SJCRH30 (cell line): Measurements from ENCODE around the gene KANK3. TPM values are rescaled to one million over a fixed set of nuclear protein-coding genes. Genes with fewer than 3 reads are reported as not detected.
A peak's percentile ranks its signal among the peaks of the same experiment; 100 is the strongest.
"Not testable (repeated sequence)": the region's sequence is repeated elsewhere in the genome, so short reads cannot be mapped to it uniquely, and the experiment has no call there.

ENCODE experiments used
- DNase-seq, 2 experiments: peaks; one replicate each; pipeline ENCODE4 v3.0.0-alpha.2; 2015 to 2020
- H3K27ac ChIP-seq: fragments of 250-450 bp; sonication (Bioruptor Pico); 2 replicates; pipeline ENCODE4 v1.5.1; 2020; ENCODE audit warnings: mild to moderate bottlenecking, moderate library complexity
- H3K27me3 ChIP-seq: fragments of 250-450 bp; sonication (Bioruptor Pico); 2 replicates; pipeline ENCODE4 v1.5.1; 2020; ENCODE audit warnings: mild to moderate bottlenecking, moderate library complexity
- H3K36me3 ChIP-seq: fragments of 250-450 bp; sonication (Bioruptor Pico); 2 replicates; pipeline ENCODE4 v1.5.1; 2020; ENCODE audit warnings: mild to moderate bottlenecking, moderate library complexity
- H3K4me1 ChIP-seq: fragments of 250-450 bp; sonication (Bioruptor Pico); 2 replicates; pipeline ENCODE4 v1.5.1; 2020; ENCODE audit warnings: mild to moderate bottlenecking, moderate library complexity
- H3K4me3 ChIP-seq: fragments of 250-450 bp; sonication (Bioruptor Pico); 2 replicates; pipeline ENCODE4 v1.5.1; 2020; ENCODE audit warnings: mild to moderate bottlenecking, moderate library complexity
- H3K9me3 ChIP-seq: fragments of 250-450 bp; sonication (Bioruptor Pico); replicated peaks from 2 replicates; pipeline ENCODE4 v1.5.1; 2020; ENCODE audit warnings: mild to moderate bottlenecking, moderate library complexity
- total RNA-seq: library from RNA; depleted of rRNA; stranded (reverse); fragments of >200 nt; shearing (Covaris generic); gene quantifications from 2 replicates; pipeline ENCODE4 v1.2.3, GENCODE V29; 2014

KANK3 gene
- total RNA-seq, 1 experiment from 2014 or later: 0.04 TPM

GRCh38 chr19:8321067-8321985 is 21.7 kb downstream of the KANK3 start, which contains the start of the genes NDUFA7 and RPS28:
TSS of gene NDUFA7 (minus strand) at chr19:8321375. CDS start at chr19:8321358, 17 bp downstream.
TSS of gene RPS28 (plus strand) at chr19:8321496. CDS start at chr19:8321531, 35 bp downstream.
- peak; percentile 94 to 96 for DNase-seq
- Histone ChIP-seq H3K27ac (peak within 1 kb of the TSS; percentile 77), H3K36me3 (peaks cover 21% of the 10 kb centered on the region), H3K4me1 (peaks cover 5% of the 10 kb centered on the region; the same call in 1 of the 2 replicates), H3K9me3 (no peaks in the 10 kb centered on the region), H3K27me3 (no peaks in the 10 kb centered on the region), H3K4me3 (peak within 1 kb of the TSS; percentile 85)

DNA sequence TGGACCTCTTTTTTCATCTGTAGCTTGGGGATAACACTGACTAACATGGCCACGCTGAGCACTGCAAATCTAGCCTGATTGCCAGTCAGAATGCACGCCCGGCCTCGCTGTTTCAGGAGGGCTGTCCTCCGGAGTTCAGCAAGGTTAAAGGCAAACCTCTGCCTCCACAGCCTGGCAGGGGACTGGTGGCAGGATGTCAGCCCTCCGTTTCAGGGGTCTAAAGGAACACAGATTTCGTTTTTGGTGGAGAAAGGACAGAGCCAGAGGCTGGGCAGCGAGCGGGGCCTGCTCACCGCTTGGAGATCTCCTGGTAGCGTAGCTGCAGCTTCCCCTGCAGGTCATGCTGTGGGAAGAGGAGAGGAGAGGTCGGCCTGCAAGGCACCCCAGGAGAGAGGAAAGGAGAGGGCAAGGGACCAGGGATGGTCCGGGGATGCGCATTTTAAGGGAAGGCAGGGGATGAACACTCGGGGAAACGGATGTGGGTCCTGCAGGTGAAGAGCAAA is 22.4 kb downstream of the KANK3 start:
- DNase-seq: no peak
- peaks cover 21% of the 10 kb centered on the region for H3K36me3 ChIP-seq
- peak overlapping the region; percentile 77 for H3K27ac ChIP-seq
- H3K9me3 ChIP-seq: no peaks in the 10 kb centered on the region
- H3K4me3 ChIP-seq: peak overlapping the region; percentile 85
- H3K4me1 ChIP-seq: peaks cover 5% of the 10 kb centered on the region; the same call in 1 of the 2 replicates
- no peaks in the 10 kb centered on the region for H3K27me3 ChIP-seq

- Histone ChIP-seq H3K4me1 (peaks cover 5% of the 10 kb centered on the region; the same call in 1 of the 2 replicates), H3K27ac (no peak overlapping the region), H3K4me3 (peak overlapping the region; percentile 85), H3K27me3 (no peaks in the 10 kb centered on the region), H3K9me3 (no peaks in the 10 kb centered on the region), H3K36me3 (peaks cover 21% of the 10 kb centered on the region)
- DNase-seq: no peak
Measured at GRCh38 chr19:8319807-8320520, 23.1 kb downstream of the KANK3 start.

- H3K27ac ChIP-seq, DNase-seq, H3K27me3 ChIP-seq, H3K9me3 ChIP-seq, H3K4me3 ChIP-seq, H3K4me1 ChIP-seq: not testable (repeated sequence)
- peaks cover 15% of the 10 kb centered on the region for H3K36me3 ChIP-seq
Measured at GRCh38 chr19:8318835-8319234, 24.2 kb downstream of the KANK3 start.

- Histone ChIP-seq H3K27ac (no peak overlapping the region), H3K4me3 (no peak overlapping the region), H3K9me3 (no peaks in the 10 kb centered on the region), H3K36me3 (no peaks in the 10 kb centered on the region), H3K4me1 (peaks cover 5% of the 10 kb centered on the region; the same call in 1 of the 2 replicates), H3K27me3 (no peaks in the 10 kb centered on the region)
- no peak for DNase-seq
Measured at GRCh38 chr19:8316351-8317125, 26.5 kb downstream of the KANK3 start.

DNA sequence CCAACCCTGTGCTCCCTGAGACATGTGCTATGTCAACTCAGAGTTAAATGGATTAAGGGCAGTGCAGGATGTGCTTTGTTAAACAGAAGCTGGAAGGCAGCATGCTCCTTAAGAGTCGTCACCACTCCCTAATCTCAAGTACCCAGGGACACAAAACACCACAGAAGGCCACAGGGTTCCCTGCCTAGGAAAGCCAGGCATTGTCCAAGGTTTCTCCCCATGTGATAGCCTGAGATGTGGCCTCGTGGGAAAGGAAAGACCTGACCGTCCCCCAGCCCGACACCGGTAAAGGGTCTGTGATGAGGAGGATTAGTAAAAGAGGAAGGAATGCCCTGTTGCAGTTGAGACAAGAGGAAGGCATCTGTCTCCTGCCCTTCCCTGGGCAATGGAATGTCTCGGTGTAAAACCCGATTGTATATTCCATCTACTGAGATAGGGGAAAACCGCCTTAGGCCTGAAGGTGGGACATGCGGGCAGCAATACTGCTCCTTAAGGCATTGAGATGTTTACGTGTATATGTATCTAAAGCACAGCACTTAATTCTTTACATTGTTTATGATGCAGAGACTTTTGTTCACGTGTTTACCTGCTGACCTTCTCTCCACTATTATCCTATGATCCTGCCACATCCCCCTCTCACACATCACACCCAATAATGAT is 28.0 kb downstream of the KANK3 start:
- not testable (repeated sequence) for DNase-seq, H3K9me3 ChIP-seq, H3K36me3 ChIP-seq, H3K4me1 ChIP-seq, H3K27ac ChIP-seq, H3K4me3 ChIP-seq, H3K27me3 ChIP-seq

DNA sequence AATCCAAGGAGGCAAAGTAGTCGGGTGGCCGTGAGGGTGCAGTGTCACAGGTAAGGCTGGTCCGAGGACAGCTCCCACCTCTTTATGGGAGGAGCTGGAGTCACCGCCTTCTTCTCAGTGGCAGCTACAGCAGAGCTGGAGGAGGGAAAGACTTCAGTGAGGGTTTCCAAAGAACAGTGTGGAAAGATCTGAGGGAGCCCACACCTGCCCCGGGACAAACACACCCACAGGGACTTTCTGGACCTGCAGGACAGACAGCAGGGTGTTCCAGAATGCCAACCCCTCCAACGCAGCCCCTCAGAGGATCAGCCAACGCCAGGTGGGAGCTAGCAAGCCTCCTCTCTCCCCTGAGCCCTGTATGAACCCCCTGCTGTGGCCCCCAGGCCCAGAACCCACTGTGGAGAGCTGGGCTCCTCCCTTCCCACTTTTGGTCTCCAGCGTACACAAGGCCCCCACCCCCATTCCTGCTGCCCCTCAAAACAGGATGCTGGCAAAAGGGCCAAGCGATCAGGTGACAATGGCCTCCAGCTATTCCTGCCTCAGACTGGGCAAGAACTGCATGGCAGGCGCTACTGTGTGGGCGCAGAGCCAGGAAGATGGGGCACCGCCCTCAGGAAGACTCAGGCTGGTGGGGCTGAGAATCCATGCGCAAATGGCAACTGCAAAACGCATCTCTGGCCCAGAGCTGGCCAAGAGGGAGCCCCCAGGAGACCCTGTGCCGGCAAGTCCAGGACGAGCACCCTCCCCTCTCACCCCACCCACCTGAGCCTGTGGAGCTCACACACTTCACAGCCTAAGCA is 31.4 kb downstream of the KANK3 start:
- Histone ChIP-seq H3K27me3 (no peaks in the 10 kb centered on the region), H3K4me1 (no peaks in the 10 kb centered on the region), H3K27ac (no peak overlapping the region), H3K36me3 (peaks cover 3% of the 10 kb centered on the region; the same call in 1 of the 2 replicates), H3K4me3 (no peak overlapping the region), H3K9me3 (no peaks in the 10 kb centered on the region)
- DNase-seq: no peak

- Histone ChIP-seq H3K27ac (no peak overlapping the region), H3K4me3 (no peak overlapping the region), H3K27me3 (no peaks in the 10 kb centered on the region), H3K9me3 (no peaks in the 10 kb centered on the region), H3K36me3 (peaks cover 3% of the 10 kb centered on the region; the same call in 1 of the 2 replicates), H3K4me1 (no peaks in the 10 kb centered on the region)
- DNase-seq: no peak
Measured at GRCh38 chr19:8310342-8311055, 32.6 kb downstream of the KANK3 start.

DNA sequence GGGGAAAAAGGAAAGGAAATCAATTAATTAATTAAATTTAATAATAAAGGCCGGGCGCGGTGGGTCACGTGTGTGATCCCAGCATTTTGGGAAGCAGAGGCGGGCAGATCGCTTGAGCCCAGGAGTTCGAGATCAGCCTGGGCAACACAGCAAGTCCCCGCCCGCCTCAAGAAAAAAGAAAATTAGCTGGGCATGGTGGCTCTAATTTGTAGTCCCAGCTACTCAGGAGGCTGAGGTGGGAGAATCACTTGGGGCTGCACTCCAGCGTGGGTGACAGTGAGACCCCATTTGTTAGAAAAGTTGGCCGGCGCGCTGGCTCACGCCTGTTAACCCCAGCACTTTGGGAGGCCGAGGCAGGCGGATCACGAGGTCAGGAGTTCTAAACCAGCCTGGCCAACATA is 34.2 kb downstream of the KANK3 start:
- Histone ChIP-seq H3K9me3 (no peaks in the 10 kb centered on the region), H3K27ac (no peak overlapping the region), H3K4me3 (no peak overlapping the region; the same call in 1 of the 2 replicates), H3K4me1 (peaks cover 3% of the 10 kb centered on the region; the same call in 1 of the 2 replicates), H3K27me3 (no peaks in the 10 kb centered on the region), H3K36me3 (peaks cover 3% of the 10 kb centered on the region; the same call in 1 of the 2 replicates)
- DNase-seq: peak in 1 of 2 experiments; percentile 0

DNA sequence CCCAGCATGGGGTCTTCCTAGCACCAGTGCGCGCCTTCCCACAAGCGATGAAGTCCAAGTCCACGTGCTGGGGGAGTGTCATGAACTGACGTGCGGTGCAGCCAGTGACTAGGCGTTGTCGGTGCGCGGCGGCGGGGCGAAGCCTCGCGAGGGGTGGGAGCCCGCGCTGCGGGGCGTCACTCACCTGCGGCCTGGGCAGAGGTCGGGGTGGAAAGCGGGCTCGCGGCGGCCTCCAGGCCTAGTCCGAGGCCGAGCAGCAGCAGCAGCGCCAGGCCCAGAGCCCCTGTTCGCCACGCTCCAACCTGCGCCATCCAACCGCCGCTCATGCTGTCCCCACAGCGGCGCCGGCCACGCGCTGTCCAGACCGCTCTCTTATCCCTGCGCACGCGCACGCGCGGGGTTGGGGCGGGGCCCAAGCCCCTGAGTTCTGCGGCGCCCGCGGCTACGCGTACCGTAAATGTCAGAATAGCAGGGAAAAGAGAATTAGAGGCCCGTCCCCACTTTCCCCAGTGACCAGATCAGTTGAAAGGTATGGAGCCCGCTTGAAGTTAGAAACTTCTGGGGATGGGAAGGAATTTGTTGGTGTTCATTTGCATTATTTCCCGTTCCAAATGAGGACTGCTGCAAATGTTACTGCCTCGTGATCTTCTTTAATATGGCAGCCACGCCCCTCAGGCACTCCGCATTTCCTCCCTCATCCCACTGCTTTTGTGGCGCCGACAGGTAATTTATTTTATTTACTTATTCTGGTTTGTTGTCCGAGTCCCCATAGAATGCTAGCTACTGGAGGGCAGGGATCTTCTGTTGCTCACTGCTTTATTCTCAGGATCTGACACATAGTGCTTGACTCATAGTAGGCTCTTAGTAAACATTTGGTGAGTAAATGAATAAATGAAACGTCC is 34.8 kb downstream of the KANK3 start, which contains the start of gene CD320:
TSS of gene CD320 (minus strand) at position 394 of the 902 bp plus-strand sequence. CDS start at position 326, 68 bp downstream.
- Histone ChIP-seq H3K4me3 (peak within 1 kb of the TSS; percentile 72), H3K27me3 (no peaks in the 10 kb centered on the region), H3K27ac (peak within 1 kb of the TSS; percentile 78), H3K36me3 (peaks cover 3% of the 10 kb centered on the region; the same call in 1 of the 2 replicates), H3K9me3 (no peaks in the 10 kb centered on the region), H3K4me1 (peaks cover 3% of the 10 kb centered on the region; the same call in 1 of the 2 replicates)
- peak; percentile 86 to 90 for DNase-seq

DNA sequence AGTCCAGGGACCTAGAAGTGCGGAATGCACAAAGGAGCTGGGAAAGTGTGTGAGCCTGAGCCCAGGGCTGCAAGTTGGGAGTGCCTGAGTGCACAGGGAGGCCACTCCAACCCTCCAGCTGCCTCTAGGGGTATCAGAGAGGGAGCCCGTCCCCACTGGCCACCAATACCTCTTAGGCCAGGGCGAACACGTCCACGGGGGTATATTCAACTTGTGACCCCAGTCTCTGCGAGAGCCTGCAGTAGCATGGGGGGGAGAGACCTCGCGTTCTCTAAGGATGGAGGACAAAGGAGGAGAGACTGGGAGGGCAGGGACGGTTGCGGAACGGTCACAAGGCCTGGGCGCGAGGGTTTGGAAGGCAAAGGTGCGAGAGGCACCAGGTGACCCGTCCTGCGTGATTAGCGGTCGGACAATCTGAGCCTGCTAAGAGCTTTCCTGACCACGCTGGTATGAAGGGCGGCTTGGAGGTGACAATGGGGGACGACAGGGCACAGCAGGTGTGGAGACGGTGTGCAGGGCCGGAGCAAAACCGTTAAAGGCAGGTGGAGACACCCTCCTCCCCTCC is 35.6 kb downstream of the KANK3 start:
- H3K4me1 ChIP-seq: peaks cover 6% of the 10 kb centered on the region; the same call in 1 of the 2 replicates
- peak overlapping the region; percentile 78 for H3K27ac ChIP-seq
- H3K9me3 ChIP-seq: no peaks in the 10 kb centered on the region
- peak overlapping the region; percentile 72 for H3K4me3 ChIP-seq
- peak in 1 of 2 experiments; percentile 40 for DNase-seq
- H3K27me3 ChIP-seq: no peaks in the 10 kb centered on the region
- peaks cover 3% of the 10 kb centered on the region; the same call in 1 of the 2 replicates for H3K36me3 ChIP-seq
